SU-DHL-6 (cell line): ENCODE data around the gene TDRD1.

Source experiments
- EZH2phosphoT487 ChIP-seq: fragments of 200-600 bp; sonication (generic), shearing (Covaris generic); conservative IDR thresholded peaks from 2 replicates; pipeline ENCODE4 v1.6.1; 2018; ENCODE audit warnings: mild to moderate bottlenecking, antibody characterized with exemption, low read length, moderate library complexity, mixed read lengths
- TF ChIP-seq, protein P1 (sequence below): fragments of 200-600 bp; sonication (generic); IDR thresholded peaks from one replicate; pipeline ENCODE4 v1.5.1; 2017; ENCODE audit warnings: antibody characterized with exemption, mild to moderate bottlenecking, low read length, moderate library complexity; ENCODE audit not compliant: insufficient read depth, poor library complexity, severe bottlenecking

DNA sequence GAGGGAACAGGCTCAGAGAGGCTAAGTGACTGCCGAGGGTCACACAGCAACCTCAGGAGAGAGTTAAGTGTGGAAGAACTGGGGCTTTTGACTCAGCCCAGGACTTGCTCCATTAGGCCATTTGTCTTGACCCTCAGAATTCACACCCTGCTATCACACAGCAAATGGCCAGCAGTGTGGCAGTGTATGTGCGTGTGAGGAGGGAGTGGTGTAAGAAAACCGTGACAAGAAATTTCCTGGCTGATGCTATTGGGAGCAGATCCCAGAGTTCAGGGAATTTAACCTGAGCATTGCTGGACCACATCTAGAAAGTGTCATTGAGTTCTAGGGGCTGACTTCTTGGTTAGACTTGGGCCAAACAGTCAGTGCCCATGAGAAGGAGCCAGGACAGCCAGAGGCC is 78.3 kb downstream of the TDRD1 start:
- TF ChIP-seq, protein P1, sequence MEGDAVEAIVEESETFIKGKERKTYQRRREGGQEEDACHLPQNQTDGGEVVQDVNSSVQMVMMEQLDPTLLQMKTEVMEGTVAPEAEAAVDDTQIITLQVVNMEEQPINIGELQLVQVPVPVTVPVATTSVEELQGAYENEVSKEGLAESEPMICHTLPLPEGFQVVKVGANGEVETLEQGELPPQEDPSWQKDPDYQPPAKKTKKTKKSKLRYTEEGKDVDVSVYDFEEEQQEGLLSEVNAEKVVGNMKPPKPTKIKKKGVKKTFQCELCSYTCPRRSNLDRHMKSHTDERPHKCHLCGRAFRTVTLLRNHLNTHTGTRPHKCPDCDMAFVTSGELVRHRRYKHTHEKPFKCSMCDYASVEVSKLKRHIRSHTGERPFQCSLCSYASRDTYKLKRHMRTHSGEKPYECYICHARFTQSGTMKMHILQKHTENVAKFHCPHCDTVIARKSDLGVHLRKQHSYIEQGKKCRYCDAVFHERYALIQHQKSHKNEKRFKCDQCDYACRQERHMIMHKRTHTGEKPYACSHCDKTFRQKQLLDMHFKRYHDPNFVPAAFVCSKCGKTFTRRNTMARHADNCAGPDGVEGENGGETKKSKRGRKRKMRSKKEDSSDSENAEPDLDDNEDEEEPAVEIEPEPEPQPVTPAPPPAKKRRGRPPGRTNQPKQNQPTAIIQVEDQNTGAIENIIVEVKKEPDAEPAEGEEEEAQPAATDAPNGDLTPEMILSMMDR = no peak
- TF ChIP-seq EZH2phosphoT487 = no peak
